Cardiac muscle cell (in vitro differentiated cells and primary cell): Measurements from ENCODE around the gene SLC35C1. TPM values are rescaled to one million over a fixed set of nuclear protein-coding genes. Genes with fewer than 3 reads are reported as not detected.

Experiments used
- DNase-seq, 2 donors: peaks; one replicate each; pipeline versions ENCODE4 v3.0.0 to v3.0.0-alpha.2; 2010 to 2017; ENCODE audit warnings: low read depth in 1 of 2, low spot score in 1 of 2
- H3K27ac ChIP-seq: fragments of 200-600 bp; sonication (generic); 2 replicates; pipeline ENCODE4 v1.5.1; 2016
- H3K27me3 ChIP-seq: fragments of 200-600 bp; sonication (generic); 2 replicates; pipeline ENCODE4 v1.6.0; 2016; ENCODE audit warnings: control low read depth
- H3K36me3 ChIP-seq: fragments of 200-600 bp; sonication (generic); 2 replicates; pipeline ENCODE4 v1.5.1; 2016; ENCODE audit warnings: control low read depth
- H3K4me1 ChIP-seq: fragments of 200-600 bp; sonication (generic); 2 replicates; pipeline ENCODE4 v1.8.1; 2017; ENCODE audit warnings: low read depth, mild to moderate bottlenecking, mixed run types
- H3K4me3 ChIP-seq: fragments of 200-600 bp; sonication (generic); 2 replicates; pipeline ENCODE4 v1.5.1; 2016; ENCODE audit warnings: mild to moderate bottlenecking
- H3K9me3 ChIP-seq: fragments of 200-600 bp; sonication (generic); 2 replicates; pipeline ENCODE4 v1.5.1; 2017; ENCODE audit warnings: low read depth, mild to moderate bottlenecking, control low read depth
- CTCF ChIP-seq: IDR thresholded peaks from 2 replicates; pipeline ENCODE4 v1.5.1; 2012; ENCODE audit warnings: low read depth, mild to moderate bottlenecking, low read length
- polyA plus RNA-seq: library from polyadenylated mRNA; unstranded; fragments of >200 nt; fragmentation: Nextera tagmentation; extraction: Ambion mirVana; gene quantifications from 2 replicates; pipeline ENCODE4 v1.2.1, GENCODE V29; 2016
- total RNA-seq: library from RNA; depleted of rRNA; stranded (reverse); fragments of >200 nt; gene quantifications from 2 replicates; pipeline ENCODE4 v1.2.3, GENCODE V29; 2016

The SLC35C1 gene
- total and polyA plus RNA-seq, 2 experiments from 2014 or later: 8.1 to 15.1 TPM

- no peak for DNase-seq
- no peak overlapping the region for H3K27ac ChIP-seq
- no peaks in the 10 kb centered on the region for H3K36me3 ChIP-seq
- H3K9me3 ChIP-seq: no peaks in the 10 kb centered on the region
- H3K4me3 ChIP-seq: no peak overlapping the region
- peaks cover 32% of the 10 kb centered on the region for H3K27me3 ChIP-seq
- no peaks in the 10 kb centered on the region for H3K4me1 ChIP-seq
- TF ChIP-seq CTCF: no peak
Observed at GRCh38 chr11:45774786-45775185, 30.2 kb upstream of the SLC35C1 start.

GRCh38 chr11:45777127-45777969 lies 27.6 kb upstream of the SLC35C1 start:
- no peak overlapping the region for H3K27ac ChIP-seq
- peak in 1 of 2 donors; percentile 80 for DNase-seq
- H3K9me3 ChIP-seq: no peaks in the 10 kb centered on the region
- no peaks in the 10 kb centered on the region for H3K4me1 ChIP-seq
- no peak for TF ChIP-seq CTCF
- H3K4me3 ChIP-seq: no peak overlapping the region
- H3K27me3 ChIP-seq: peaks cover 30% of the 10 kb centered on the region
- H3K36me3 ChIP-seq: no peaks in the 10 kb centered on the region

GRCh38 chr11:45778341-45778740 lies 26.6 kb upstream of the SLC35C1 start:
- Histone ChIP-seq H3K4me1 (no peaks in the 10 kb centered on the region), H3K27me3 (peaks cover 23% of the 10 kb centered on the region), H3K9me3 (no peaks in the 10 kb centered on the region), H3K27ac (no peak overlapping the region), H3K4me3 (no peak overlapping the region), H3K36me3 (no peaks in the 10 kb centered on the region)
- DNase-seq: no peak
- TF ChIP-seq CTCF: no peak

GRCh38 chr11:45779602-45780001 lies 25.3 kb upstream of the SLC35C1 start:
- H3K9me3 ChIP-seq: no peaks in the 10 kb centered on the region
- no peak overlapping the region for H3K27ac ChIP-seq
- H3K4me1 ChIP-seq: no peaks in the 10 kb centered on the region
- no peak for TF ChIP-seq CTCF
- DNase-seq: no peak
- no peaks in the 10 kb centered on the region for H3K36me3 ChIP-seq
- peaks cover 13% of the 10 kb centered on the region for H3K27me3 ChIP-seq
- H3K4me3 ChIP-seq: no peak overlapping the region

- no peaks in the 10 kb centered on the region for H3K4me1 ChIP-seq
- no peaks in the 10 kb centered on the region for H3K9me3 ChIP-seq
- no peaks in the 10 kb centered on the region for H3K36me3 ChIP-seq
- H3K27ac ChIP-seq: no peak overlapping the region
- no peak for DNase-seq
- H3K27me3 ChIP-seq: peaks cover 2% of the 10 kb centered on the region
- H3K4me3 ChIP-seq: no peak overlapping the region
- no peak for TF ChIP-seq CTCF
Observed at GRCh38 chr11:45786272-45786671, 18.7 kb upstream of the SLC35C1 start.
